Measurements from ENCODE around the gene XXYLT1. TPM values are rescaled to one million over a fixed set of nuclear protein-coding genes. Genes with fewer than 3 reads are reported as not detected.
A peak's percentile ranks its signal among the peaks of the same experiment; 100 is the strongest.

XXYLT1 gene
- total RNA-seq, 6 experiments from 2014 or later, result 1.7 to 6.5 (median 2.1) TPM

DNA sequence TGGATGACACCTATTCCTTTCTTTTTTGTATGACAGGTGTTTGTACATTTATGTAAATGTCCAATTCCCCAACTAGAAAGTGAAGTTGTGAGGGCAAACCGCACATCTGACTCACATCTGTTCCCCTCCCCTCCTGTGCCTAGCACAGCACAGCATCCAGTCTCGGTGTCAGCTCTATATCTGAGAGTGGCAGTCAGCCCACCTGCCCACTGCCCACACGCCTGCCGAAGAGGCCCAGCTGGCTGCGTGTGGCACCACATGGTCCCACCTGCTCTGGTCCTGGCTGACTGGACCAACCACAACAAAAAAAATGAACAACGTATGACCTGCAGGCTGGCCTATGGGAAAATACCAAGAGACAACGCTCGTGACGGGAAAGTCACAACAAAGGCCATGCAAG, 62.8 kb downstream of the XXYLT1 start:
- no peak for DNase-seq
- no peaks in the 10 kb centered on the region for H3K4me1 ChIP-seq
- no peaks in the 10 kb centered on the region for H3K36me3 ChIP-seq
- H3K9me3 ChIP-seq, result no peaks in the 10 kb centered on the region
- TF ChIP-seq POLR2A (IDR thresholded peaks at IDR 0.05), result no peak
- TF ChIP-seq CTCF (IDR thresholded peaks at IDR 0.05), result no peak
- H3K27me3 ChIP-seq, result no peaks in the 10 kb centered on the region
- H3K4me3 ChIP-seq, result no peak overlapping the region
- WGBS (ENCODE audit: insufficient coverage, low coverage, low lambda C conversion rate, missing lambda C conversion rate), result 79% methylated on average over 7 of the region's 9 CpGs
- no peak for ATAC-seq
- intact Hi-C loops (cut with DNase I), result no loop called here
- peak overlapping the region in 1 of 3 donors; percentile 44 for H3K27ac ChIP-seq

DNA sequence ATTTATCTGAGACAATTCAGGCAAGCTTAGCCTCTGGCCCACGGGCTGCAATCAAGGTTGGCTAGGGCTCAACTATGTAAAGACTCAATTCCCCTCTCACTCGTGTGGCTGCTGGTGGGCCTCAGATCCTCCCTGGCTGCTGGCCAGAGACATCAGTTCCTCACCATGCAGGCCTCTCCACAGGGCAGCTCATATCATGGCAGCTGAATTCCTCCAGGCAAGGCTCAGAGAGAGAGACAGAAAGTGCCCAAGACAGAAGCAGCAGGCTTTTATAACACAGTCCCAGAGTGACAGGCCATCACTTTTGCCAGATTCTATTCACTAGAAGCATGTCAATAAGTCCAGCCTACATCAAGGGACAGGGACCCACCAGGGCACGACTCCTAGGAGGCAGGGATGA, 63.2 kb downstream of the XXYLT1 start:
- DNase-seq (no peak), ATAC-seq (no peak)
- 40% methylated on average over 2 of the region's 3 CpGs for WGBS (ENCODE audit: insufficient coverage, low coverage, low lambda C conversion rate, missing lambda C conversion rate)
- H3K27me3 ChIP-seq, result no peaks in the 10 kb centered on the region
- no peak overlapping the region for H3K27ac ChIP-seq
- intact Hi-C loops (cut with DNase I), result no loop called here
- H3K4me3 ChIP-seq, result no peak overlapping the region
- H3K36me3 ChIP-seq, result no peaks in the 10 kb centered on the region
- TF ChIP-seq CTCF (IDR thresholded peaks at IDR 0.05) (no peak), POLR2A (IDR thresholded peaks at IDR 0.05) (no peak)
- no peaks in the 10 kb centered on the region for H3K4me1 ChIP-seq
- H3K9me3 ChIP-seq, result no peaks in the 10 kb centered on the region

GRCh38 chr3:195207056-195207455, 63.9 kb downstream of the XXYLT1 start:
- Histone ChIP-seq H3K4me3 (no peak overlapping the region), H3K27ac (no peak overlapping the region), H3K9me3 (no peaks in the 10 kb centered on the region), H3K27me3 (no peaks in the 10 kb centered on the region), H3K4me1 (no peaks in the 10 kb centered on the region), H3K36me3 (no peaks in the 10 kb centered on the region)
- no CpG with 5 or more reads among the region's 9 CpGs for WGBS (ENCODE audit: insufficient coverage, low coverage, low lambda C conversion rate, missing lambda C conversion rate)
- no peak for TF ChIP-seq CTCF (IDR thresholded peaks at IDR 0.05)
- TF ChIP-seq POLR2A (IDR thresholded peaks at IDR 0.05), result no peak
- ATAC-seq (no peak), DNase-seq (no peak)
- intact Hi-C loops (cut with DNase I), result no loop called here

DNA sequence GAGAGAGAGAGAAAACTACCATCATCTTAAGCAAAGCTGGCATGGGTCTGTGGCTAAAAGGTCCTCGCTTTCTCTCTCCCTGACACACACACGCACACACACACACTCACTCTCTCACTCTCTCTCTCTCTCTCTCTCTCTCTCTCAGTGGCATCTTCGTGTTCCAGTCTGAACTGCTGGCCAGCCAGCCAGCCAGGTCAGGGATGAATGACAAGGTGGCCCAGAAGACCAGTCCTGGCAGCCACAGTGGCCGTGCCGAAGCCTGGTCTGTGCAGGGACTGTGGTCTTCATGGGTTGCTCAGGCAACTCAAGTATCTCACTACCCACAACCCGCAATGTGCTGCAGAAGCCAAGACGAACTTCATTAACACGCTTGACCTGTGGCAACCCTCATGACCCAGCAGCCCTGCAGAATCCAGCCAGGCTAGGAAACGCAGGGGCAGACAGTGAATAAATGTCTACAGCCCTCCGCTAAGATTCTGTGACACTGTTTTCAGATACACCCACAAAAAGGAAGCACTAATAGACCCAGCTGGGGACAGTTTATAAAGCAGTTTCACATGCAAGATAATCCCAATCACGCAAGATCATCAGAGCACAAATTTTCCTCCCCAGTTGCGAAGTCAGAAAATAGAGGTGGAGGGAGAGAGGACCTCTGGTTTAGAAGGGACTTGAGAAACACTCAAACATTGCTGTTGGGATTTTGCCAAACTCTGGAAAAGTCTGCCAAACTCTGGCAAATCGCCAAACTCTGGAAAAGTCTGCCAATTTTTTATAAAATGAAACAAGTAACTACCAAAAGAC, 66.4 kb downstream of the XXYLT1 start:
- Histone ChIP-seq H3K27me3 (no peaks in the 10 kb centered on the region), H3K27ac (no peak overlapping the region), H3K36me3 (no peaks in the 10 kb centered on the region), H3K9me3 (no peaks in the 10 kb centered on the region), H3K4me3 (no peak overlapping the region), H3K4me1 (peaks cover 0 to 7% (median 0%) of the 10 kb centered on the region in 4 donors)
- intact Hi-C loops (cut with DNase I), result no loop called here
- TF ChIP-seq CTCF (IDR thresholded peaks at IDR 0.05) (no peak), POLR2A (IDR thresholded peaks at IDR 0.05) (no peak)
- DNase-seq (no peak), ATAC-seq (peak; percentile 18 to 42 (median 28))
- 45% methylated on average over 8 of the region's 13 CpGs for WGBS (ENCODE audit: insufficient coverage, low coverage, low lambda C conversion rate, missing lambda C conversion rate)

All from right lobe of liver (tissue), 6 donors.